K562 (cell line): ENCODE measurements around the gene VPS13D. TPM values are rescaled to one million over a fixed set of nuclear protein-coding genes. Genes with fewer than 3 reads are reported as not detected.

Experiments
- ATAC-seq: fragments of 200-7000 bp; cut with Tn5 transposase; 3 replicates; pipeline ENCODE4 v1.9.1; 2020; ENCODE audit warnings: moderate library complexity
- BruUV-seq: library from RNA; stranded (reverse); fragments of 400-500 nt; replicated peaks from 2 replicates; lab custom pipeline; 2021; lab: Mats Ljungman, UMichigan
- CTCF ChIA-PET: fragments of 300-600 bp; formaldehyde crosslinking; extraction: SDS; loops from one replicate; lab custom pipeline; 2021; ENCODE audit warnings: low intra/inter-chr PET ratio; lab: Yijun Ruan, JAX
- POLR2A ChIA-PET: fragments of 300-600, 350-650 bp; sonication (Branson Sonifier 250); formaldehyde crosslinking; extraction: SDS; loops from one replicate; lab custom pipeline; 2021; ENCODE audit warnings: antibody characterized with exemption, inconsistent platforms; lab: Yijun Ruan, JAX
- DNase-seq, 4 experiments: peaks; one replicate each; pipeline versions ENCODE4 v3.0.0 to v3.0.0-alpha.2; 2011 to 2018; ENCODE audit warnings: low spot score in 3 of 4, mixed read lengths in 3 of 4; ENCODE audit errors: extremely low read depth in 1 of 4
- FAIRE-seq: peaks from 2 replicates; lab custom pipeline; 2011; peaks lifted over from hg19 to GRCh38; lab: Jason Lieb, UNC
- H2AFZ ChIP-seq: 2 replicates; pipeline ENCODE4 v1.6.0; 2011; ENCODE audit warnings: low read depth, low read length, control low read depth, inconsistent platforms
- H3K27ac ChIP-seq: fragments of 200-600 bp; 3 replicates; pipeline ENCODE4 v1.8.0; 2011; ENCODE audit warnings: low read depth, mild to moderate bottlenecking, control low read depth, inconsistent platforms, low read length, moderate library complexity, mixed read lengths; ENCODE audit errors: extremely low read depth
- H3K27me3 ChIP-seq, 2 experiments: fragments of 300-600 bp in 1 of 2; 2 replicates in 1 of 2; 3 replicates in 1 of 2; pipeline versions ENCODE4 v1.6.0 to v1.8.0; 2011; ENCODE audit warnings: inconsistent platforms in 2 of 2, low read length in 2 of 2, mild to moderate bottlenecking in 1 of 2, mixed read lengths in 1 of 2, moderate library complexity in 1 of 2; ENCODE audit not compliant: control insufficient read depth in 2 of 2, insufficient read depth in 2 of 2
- H3K36me3 ChIP-seq: fragments of 300-600 bp; 3 replicates; pipeline ENCODE4 v1.8.0; 2011; ENCODE audit warnings: mild to moderate bottlenecking, low read length, inconsistent platforms; ENCODE audit not compliant: control insufficient read depth, insufficient read depth
- H3K4me1 ChIP-seq, 2 experiments: fragments of 200-600 bp in 1 of 2; replicated peaks in 1 of 2; 2 replicates in 1 of 2; 3 replicates in 1 of 2; pipeline versions ENCODE4 v1.5.1 to v1.8.0; 2011; ENCODE audit warnings: inconsistent platforms in 2 of 2, low read length in 2 of 2, mild to moderate bottlenecking in 1 of 2, mixed read lengths in 1 of 2, moderate library complexity in 1 of 2; ENCODE audit not compliant: control insufficient read depth in 2 of 2, insufficient read depth in 2 of 2
- H3K4me2 ChIP-seq: 2 replicates; pipeline ENCODE4 v1.6.1; 2011; ENCODE audit warnings: low read length, control low read depth, inconsistent platforms, mixed read lengths; ENCODE audit not compliant: insufficient read depth
- H3K4me3 ChIP-seq: fragments of 200-600 bp; sonication (generic), shearing (Covaris generic); 2 replicates; pipeline ENCODE4 v1.5.1; 2016; ENCODE audit warnings: control low read depth, inconsistent platforms
- H3K79me2 ChIP-seq: fragments of 200-600 bp; 3 replicates; pipeline ENCODE4 v1.8.0; 2011; ENCODE audit warnings: low read length, inconsistent platforms; ENCODE audit not compliant: control insufficient read depth, insufficient read depth
- H3K9ac ChIP-seq, 2 experiments: 2 replicates each; pipeline versions ENCODE4 v1.6.0 to v1.6.1; 2011; ENCODE audit warnings: low read depth in 2 of 2, low read length in 2 of 2, control low read depth in 1 of 2, inconsistent platforms in 1 of 2, mild to moderate bottlenecking in 1 of 2, mixed read lengths in 1 of 2; ENCODE audit not compliant: insufficient read depth in 1 of 2
- H3K9me1 ChIP-seq: one replicate; pipeline ENCODE4 v1.6.0; 2011; ENCODE audit warnings: inconsistent platforms, mild to moderate bottlenecking, low read length, moderate library complexity; ENCODE audit not compliant: control insufficient read depth, insufficient read depth
- H3K9me3 ChIP-seq: replicated peaks from 2 replicates; pipeline ENCODE4 v1.5.1; 2011; ENCODE audit warnings: low read depth, low read length, inconsistent platforms; ENCODE audit not compliant: control insufficient read depth, insufficient read depth
- H4K20me1 ChIP-seq: replicated peaks from 2 replicates; pipeline ENCODE4 v1.6.1; 2011; ENCODE audit warnings: low read length, inconsistent platforms, mixed read lengths; ENCODE audit not compliant: control insufficient read depth, insufficient read depth
- ARID2 ChIP-seq: fragments of 450-650 bp; IDR thresholded peaks from 2 replicates; pipeline ENCODE4 v1.6.1; 2017; ENCODE audit warnings: antibody characterized with exemption, mild to moderate bottlenecking
- BHLHE40 ChIP-seq: IDR thresholded peaks from 2 replicates; pipeline ENCODE4 v1.6.1; 2011; ENCODE audit warnings: low read length, improper control_type of control experiment
- ELF1 ChIP-seq: fragments of 200-800 bp; sonication (Bioruptor generic); IDR thresholded peaks from 2 replicates; pipeline ENCODE4 v1.6.1; 2016; ENCODE audit warnings: missing genetic modification characterization, missing compliant biosample characterization
- GTF2B ChIP-seq: IDR thresholded peaks from 2 replicates; pipeline ENCODE4 v1.6.1; 2011; ENCODE audit not compliant: insufficient read length; ENCODE audit errors: extremely low read depth
- GTF2F1 ChIP-seq: IDR thresholded peaks from 2 replicates; pipeline ENCODE4 v1.6.1; 2011; ENCODE audit warnings: low read depth, low read length, improper control_type of control experiment
- HBP1 ChIP-seq: fragments of 450-650 bp; formaldehyde crosslinking; IDR thresholded peaks from 2 replicates; pipeline ENCODE4 v1.4.0; 2022; ENCODE audit warnings: missing genetic modification characterization
- MAFG ChIP-seq: fragments of 450-650 bp; conservative IDR thresholded peaks from 2 replicates; pipeline ENCODE4 v1.6.1; 2016; ENCODE audit warnings: missing genetic modification characterization, missing compliant biosample characterization
- MAZ ChIP-seq, 2 experiments: fragments of 450-650 bp in 1 of 2; sonication (generic) in 1 of 2; formaldehyde crosslinking; IDR thresholded peaks in 1 of 2; conservative IDR thresholded peaks in 1 of 2; 2 replicates each; pipeline versions ENCODE4 v1.4.0 to v1.5.0; 2020; ENCODE audit warnings: mild to moderate bottlenecking in 1 of 2, missing genetic modification reagents in 1 of 2
- NKRF ChIP-seq: fragments of 450-650 bp; IDR thresholded peaks from 2 replicates; pipeline ENCODE4 v1.6.1; 2016; ENCODE audit warnings: borderline replicate concordance
- POLR3G ChIP-seq: IDR thresholded peaks from 2 replicates; pipeline ENCODE4 v1.6.1; 2011; ENCODE audit not compliant: insufficient read length, insufficient replicate concordance; ENCODE audit errors: extremely low read depth
- SETDB1 ChIP-seq: IDR thresholded peaks from one replicate; pipeline ENCODE4 v1.6.1; 2012; ENCODE audit warnings: low read length, control low read depth, inconsistent platforms
- TRIM28 ChIP-seq: fragments of 450-650 bp; IDR thresholded peaks from 2 replicates; pipeline ENCODE4 v1.6.1; 2017
- ZBTB5 ChIP-seq: fragments of 450-650 bp; IDR thresholded peaks from 2 replicates; pipeline ENCODE4 v1.6.1; 2017; ENCODE audit warnings: antibody characterized with exemption
- ZFP1 ChIP-seq: fragments of 450-650 bp; formaldehyde crosslinking; IDR thresholded peaks from 2 replicates; pipeline ENCODE4 v1.4.0; 2020; ENCODE audit warnings: mild to moderate bottlenecking, mixed read lengths
- ZNF395 ChIP-seq: fragments of 200-800 bp; sonication (Bioruptor generic); IDR thresholded peaks from 2 replicates; pipeline ENCODE4 v1.6.1; 2017; ENCODE audit warnings: missing genetic modification characterization, missing compliant biosample characterization
- ZNF583 ChIP-seq: fragments of 250-450 bp; sonication (Bioruptor Pico); IDR thresholded peaks from 2 replicates; pipeline ENCODE4 v1.4.0; 2020
- WGBS: fragments of 100-300 bp; shearing (Covaris generic); methylation state at CpG from one replicate; pipeline ENCODE4 v1.1.6; 2016; ENCODE audit warnings: low coverage, mixed read lengths; ENCODE audit not compliant: insufficient coverage; ENCODE audit errors: missing lambda C conversion rate; 5-methylcytosine and 5-hydroxymethylcytosine counted together
- in situ Hi-C: fragments of 300-500 bp; cut with MboI; formaldehyde crosslinking; loops from 4 replicates; pipeline ENCODE4 v1.15.0; 2018; ENCODE audit warnings: inconsistent platforms, mixed read lengths
- intact Hi-C: fragments of 100-400 bp; cut with micrococcal nuclease; formaldehyde crosslinking; loops from 2 replicates; pipeline ENCODE4 v1.14.2; 2022
- polyA plus RNA-seq, 8 experiments: library from polyadenylated mRNA; depleted of rRNA in 4 of 8; stranded (reverse) in 5 of 8; unstranded in 3 of 8; fragments of >200 nt; fragmentation: Nextera tagmentation in 2 of 8; fragmentation: Illumina TruSeq in 1 of 8; extraction: Ambion mirVana in 2 of 8; extraction: Trizol in 1 of 8; gene quantifications; 2 replicates each; pipeline versions ENCODE4 v1.2.1 to v1.2.3, GENCODE V29; 2011 to 2014; ENCODE audit warnings: inconsistent platforms in 1 of 8, missing spikeins in 1 of 8
- total RNA-seq, 7 experiments: library from RNA; depleted of rRNA in 6 of 7; stranded (reverse); fragments of >200 nt in 6 of 7; fragmentation: Illumina TruSeq in 2 of 7; extraction: Trizol in 2 of 7; gene quantifications; 2 replicates each; pipeline versions ENCODE4 v1.2.1 to v1.2.3, GENCODE V29; 2011 to 2021; ENCODE audit warnings: low replicate concordance in 1 of 7

VPS13D gene
- total and polyA plus RNA-seq, 9 of the 15 experiments (the other 6 are each of a cell fraction or from before 2014, with no cell fraction given), result 6.1 to 51.5 (median 38.5) TPM

GRCh38 chr1:12475947-12476346 lies 246.1 kb downstream of the VPS13D start:
- Histone ChIP-seq H3K4me1 (peaks cover 49 to 93% of the 10 kb centered on the region in 2 experiments), H3K9me3 (peaks cover 4% of the 10 kb centered on the region; the same call in 1 of the 2 replicates), H3K36me3 (peaks cover 57% of the 10 kb centered on the region), H3K27me3 (no peaks in the 10 kb centered on the region), H3K9ac (peak overlapping the region in 1 of 2 experiments; percentile 17; a peak in 1 of 4 replicates), H3K9me1 (no peaks in the 10 kb centered on the region), H3K79me2 (peaks cover 7% of the 10 kb centered on the region; the same call in 1 of the 3 replicates), H3K27ac (peak overlapping the region; percentile 92), H3K4me2 (no peak overlapping the region), H4K20me1 (no peaks in the 10 kb centered on the region), H3K4me3 (no peak overlapping the region), H2AFZ (no peak overlapping the region)
- ATAC-seq (no peak), DNase-seq (no peak), FAIRE-seq (peak; percentile 46)
- POLR2A ChIA-PET, result interaction anchor here (0.7 to 3.0 kb wide), 8 partner anchors 9 to 154 kb away, joined by 3 to 10 read pairs (median 3); no protein-coding TSS in a partner anchor
- intact Hi-C loops, result loop anchor here (5.0 kb wide), 3 partner anchors 51 to 141 kb away; partner anchors contain the start of gene DHRS3
- CTCF ChIA-PET, result no interaction called here
- in situ Hi-C loops, result no loop called here
- no TSS peak for BruUV-seq
- 49% methylated on average over 2 of the region's 2 CpGs for WGBS
- TF ChIP-seq ZNF583 (CRISPR knock-in tag) (no peak), ELF1 (tag) (no peak), ZNF395 (CRISPR knock-in tag) (no peak), GTF2F1 (no peak), MAZ (CRISPR knock-in tag; conservative IDR thresholded peaks at IDR 0.05 in 1 of 2, IDR thresholded peaks at IDR 0.05 in 1 of 2) (peak in 1 of 2 experiments; percentile 40; a peak in 1 of 4 replicates), NKRF (no peak), GTF2B (no peak), MAFG (tag) (no peak), SETDB1 (no peak), TRIM28 (no peak), BHLHE40 (no peak), HBP1 (CRISPR knock-in tag) (no peak), ARID2 (no peak), ZFP1 (CRISPR knock-in tag) (no peak), POLR3G (no peak), ZBTB5 (no peak)
